Neuronal stem cell (in vitro differentiated cells): ENCODE data around the gene ZPR1.
A peak's percentile ranks its signal among the peaks of the same experiment; 100 is the strongest.

Experiments
- DNase-seq: peaks from one replicate; pipeline ENCODE4 v3.0.0-alpha.2; 2013; ENCODE audit warnings: low spot score
- H2AFZ ChIP-seq: one replicate; pipeline ENCODE4 v1.6.1; 2013; ENCODE audit warnings: mild to moderate bottlenecking, low read length, inconsistent platforms
- H2AK5ac ChIP-seq: 2 replicates; pipeline ENCODE4 v1.6.1; 2013; ENCODE audit warnings: low read depth, mild to moderate bottlenecking, inconsistent platforms, low read length, moderate library complexity, mixed read lengths
- H2BK120ac ChIP-seq: 2 replicates; pipeline ENCODE4 v1.6.1; 2013; ENCODE audit warnings: low read depth, mild to moderate bottlenecking, inconsistent platforms, low read length, moderate library complexity, mixed read lengths
- H2BK12ac ChIP-seq: one replicate; pipeline ENCODE4 v1.6.1; 2013; ENCODE audit warnings: low read length, inconsistent platforms
- H2BK15ac ChIP-seq: 2 replicates; pipeline ENCODE4 v1.6.1; 2013; ENCODE audit warnings: mild to moderate bottlenecking, low read length, inconsistent platforms, mixed read lengths
- H2BK5ac ChIP-seq: one replicate; pipeline ENCODE4 v1.6.1; 2013; ENCODE audit warnings: inconsistent platforms, mild to moderate bottlenecking, low read length, moderate library complexity
- H3K14ac ChIP-seq: one replicate; pipeline ENCODE4 v1.6.1; 2013; ENCODE audit warnings: low read length, inconsistent platforms
- H3K18ac ChIP-seq: 2 replicates; pipeline ENCODE4 v1.6.1; 2013; ENCODE audit warnings: low read length, inconsistent platforms
- H3K23ac ChIP-seq: 2 replicates; pipeline ENCODE4 v1.6.1; 2013; ENCODE audit warnings: low read depth, mild to moderate bottlenecking, mixed read lengths, low read length, inconsistent platforms; ENCODE audit not compliant: poor library complexity
- H3K27ac ChIP-seq: replicated peaks from 3 replicates; pipeline ENCODE4 v1.5.1; 2013; ENCODE audit warnings: low read length, inconsistent platforms
- H3K27me3 ChIP-seq, 3 experiments: 2 replicates each; pipeline ENCODE4 v1.6.1; 2013; ENCODE audit warnings: low read length in 3 of 3, mild to moderate bottlenecking in 2 of 3, inconsistent platforms in 1 of 3, low read depth in 1 of 3, mixed read lengths in 1 of 3, moderate library complexity in 1 of 3; ENCODE audit not compliant: control insufficient read depth in 3 of 3, insufficient read depth in 3 of 3
- H3K36me3 ChIP-seq, 2 donors: replicated peaks in 1 of 2; 2 replicates each; pipeline ENCODE4 v1.6.1; 2013; ENCODE audit warnings: low read length in 2 of 2; ENCODE audit not compliant: control insufficient read depth in 2 of 2, insufficient read depth in 2 of 2
- H3K4ac ChIP-seq: 2 replicates; pipeline ENCODE4 v1.6.1; 2013; ENCODE audit warnings: inconsistent platforms, mild to moderate bottlenecking, low read length, moderate library complexity
- H3K4me1 ChIP-seq, 2 donors: 1 replicate in 1 of 2; 2 replicates in 1 of 2; pipeline ENCODE4 v1.6.1; 2013; ENCODE audit warnings: low read length in 2 of 2, low read depth in 1 of 2; ENCODE audit not compliant: control insufficient read depth in 2 of 2, insufficient read depth in 1 of 2
- H3K4me2 ChIP-seq: one replicate; pipeline ENCODE4 v1.6.1; 2013; ENCODE audit warnings: mild to moderate bottlenecking, low read length, inconsistent platforms; ENCODE audit not compliant: insufficient read depth, poor library complexity, severe bottlenecking
- H3K4me3 ChIP-seq, 2 donors: 2 replicates each; pipeline ENCODE4 v1.5.1; 2013; ENCODE audit warnings: low read length in 2 of 2, mild to moderate bottlenecking in 2 of 2, inconsistent platforms in 1 of 2, moderate library complexity in 1 of 2
- H3K79me1 ChIP-seq: one replicate; pipeline ENCODE4 v1.6.1; 2013; ENCODE audit warnings: low read depth, mild to moderate bottlenecking, inconsistent platforms, low read length, moderate library complexity
- H3K9ac ChIP-seq: one replicate; pipeline ENCODE4 v1.6.1; 2013; ENCODE audit warnings: mild to moderate bottlenecking, low read depth, low read length, inconsistent platforms; ENCODE audit not compliant: poor library complexity
- H3K9me3 ChIP-seq, 2 donors: replicated peaks in 1 of 2; 2 replicates each; pipeline versions ENCODE3 to v1.6.1; 2013; ENCODE audit warnings: low read length in 2 of 2, mild to moderate bottlenecking in 2 of 2, inconsistent platforms in 1 of 2, low read depth in 1 of 2, mixed read lengths in 1 of 2, moderate library complexity in 1 of 2; ENCODE audit not compliant: control insufficient read depth in 2 of 2, insufficient read depth in 1 of 2
- H4K8ac ChIP-seq: one replicate; pipeline ENCODE4 v1.6.1; 2013; ENCODE audit warnings: low read depth, mild to moderate bottlenecking, inconsistent platforms, low read length, moderate library complexity
- H4K91ac ChIP-seq: one replicate; pipeline ENCODE4 v1.6.1; 2013; ENCODE audit warnings: low read length, low read depth, mild to moderate bottlenecking, inconsistent platforms; ENCODE audit not compliant: poor library complexity
- WGBS, 2 donors: extraction: QIAGEN DNeasy Blood & Tissue Kit; methylation state at CpG; one replicate each; pipeline ENCODE4 v1.1.7; 2013; ENCODE audit warnings: missing lambda C conversion rate in 2 of 2, mixed read lengths in 1 of 2; ENCODE audit not compliant: insufficient read length in 2 of 2, insufficient replicate concordance in 1 of 2; ENCODE audit errors: extremely low coverage in 2 of 2; 5-methylcytosine and 5-hydroxymethylcytosine counted together

ZPR1 gene

DNA sequence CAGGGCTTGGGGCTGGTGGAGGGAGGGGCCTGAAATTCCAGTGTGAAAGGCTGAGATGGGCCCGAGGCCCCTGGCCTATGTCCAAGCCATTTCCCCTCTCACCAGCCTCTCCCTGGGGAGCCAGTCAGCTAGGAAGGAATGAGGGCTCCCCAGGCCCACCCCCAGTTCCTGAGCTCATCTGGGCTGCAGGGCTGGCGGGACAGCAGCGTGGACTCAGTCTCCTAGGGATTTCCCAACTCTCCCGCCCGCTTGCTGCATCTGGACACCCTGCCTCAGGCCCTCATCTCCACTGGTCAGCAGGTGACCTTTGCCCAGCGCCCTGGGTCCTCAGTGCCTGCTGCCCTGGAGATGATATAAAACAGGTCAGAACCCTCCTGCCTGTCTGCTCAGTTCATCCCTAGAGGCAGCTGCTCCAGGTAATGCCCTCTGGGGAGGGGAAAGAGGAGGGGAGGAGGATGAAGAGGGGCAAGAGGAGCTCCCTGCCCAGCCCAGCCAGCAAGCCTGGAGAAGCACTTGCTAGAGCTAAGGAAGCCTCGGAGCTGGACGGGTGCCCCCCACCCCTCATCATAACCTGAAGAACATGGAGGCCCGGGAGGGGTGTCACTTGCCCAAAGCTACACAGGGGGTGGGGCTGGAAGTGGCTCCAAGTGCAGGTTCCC lies 41.8 kb upstream of the ZPR1 start, which contains the start of gene APOC3:
Gene APOC3 (plus strand): TSS at position 383 of the 659 bp plus-strand sequence. CDS start 676 bp downstream, outside the sequence.
- no peak within 1 kb of the TSS for H4K8ac ChIP-seq
- H3K14ac ChIP-seq, result peak within 1 kb of the TSS; percentile 56
- peak within 1 kb of the TSS; percentile 66 for H2BK5ac ChIP-seq
- H2BK15ac ChIP-seq, result peak within 1 kb of the TSS; percentile 55
- H2BK12ac ChIP-seq, result no peak within 1 kb of the TSS
- H3K4ac ChIP-seq, result peak within 1 kb of the TSS; percentile 37
- H3K27me3 ChIP-seq, result peaks cover 0 to under 1% (median 0%) of the 10 kb centered on the region in 3 experiments
- no peak within 1 kb of the TSS for H4K91ac ChIP-seq
- WGBS, 2 donors, result no CpG with 5 or more reads among the region's 9 CpGs
- H3K23ac ChIP-seq, result peak within 1 kb of the TSS; percentile 65
- peak within 1 kb of the TSS; percentile 48 for H3K18ac ChIP-seq
- H3K4me1 ChIP-seq, result peaks cover 5% of the 10 kb centered on the region in 2 donors
- DNase-seq, result no peak
- no peak within 1 kb of the TSS for H2BK120ac ChIP-seq
- no peak within 1 kb of the TSS for H3K27ac ChIP-seq
- H3K79me1 ChIP-seq, result no peaks in the 10 kb centered on the region
- H3K9me3 ChIP-seq, result no peaks in the 10 kb centered on the region
- no peak within 1 kb of the TSS for H3K4me2 ChIP-seq
- H2AFZ ChIP-seq, result peak within 1 kb of the TSS; percentile 86
- no peaks in the 10 kb centered on the region for H3K36me3 ChIP-seq
- no peak within 1 kb of the TSS for H3K4me3 ChIP-seq
- peak within 1 kb of the TSS; percentile 89 for H2AK5ac ChIP-seq
- H3K9ac ChIP-seq, result no peak within 1 kb of the TSS

GRCh38 chr11:116828632-116829524 lies 41.1 kb upstream of the ZPR1 start:
- H3K9me3 ChIP-seq, result no peaks in the 10 kb centered on the region
- H2BK5ac ChIP-seq, result peak overlapping the region; percentile 66
- H2AFZ ChIP-seq, result peak overlapping the region; percentile 86
- H3K23ac ChIP-seq, result no peak overlapping the region
- WGBS, 2 donors, result no CpG with 5 or more reads among the region's 16 CpGs
- H3K9ac ChIP-seq, result no peak overlapping the region
- no peak overlapping the region for H4K91ac ChIP-seq
- peaks cover 5% of the 10 kb centered on the region in 2 donors for H3K4me1 ChIP-seq
- no peak overlapping the region for H3K18ac ChIP-seq
- no peak overlapping the region for H3K4ac ChIP-seq
- H3K27me3 ChIP-seq, result no peaks in the 10 kb centered on the region
- no peak overlapping the region for H3K4me2 ChIP-seq
- H2BK15ac ChIP-seq, result peak overlapping the region; percentile 43
- no peak overlapping the region for H2BK120ac ChIP-seq
- no peaks in the 10 kb centered on the region for H3K79me1 ChIP-seq
- H3K4me3 ChIP-seq, result no peak overlapping the region
- H2BK12ac ChIP-seq, result no peak overlapping the region
- no peak overlapping the region for H3K27ac ChIP-seq
- no peak for DNase-seq
- no peak overlapping the region for H4K8ac ChIP-seq
- H2AK5ac ChIP-seq, result peak overlapping the region; percentile 20
- H3K14ac ChIP-seq, result no peak overlapping the region
- H3K36me3 ChIP-seq, result no peaks in the 10 kb centered on the region

DNA sequence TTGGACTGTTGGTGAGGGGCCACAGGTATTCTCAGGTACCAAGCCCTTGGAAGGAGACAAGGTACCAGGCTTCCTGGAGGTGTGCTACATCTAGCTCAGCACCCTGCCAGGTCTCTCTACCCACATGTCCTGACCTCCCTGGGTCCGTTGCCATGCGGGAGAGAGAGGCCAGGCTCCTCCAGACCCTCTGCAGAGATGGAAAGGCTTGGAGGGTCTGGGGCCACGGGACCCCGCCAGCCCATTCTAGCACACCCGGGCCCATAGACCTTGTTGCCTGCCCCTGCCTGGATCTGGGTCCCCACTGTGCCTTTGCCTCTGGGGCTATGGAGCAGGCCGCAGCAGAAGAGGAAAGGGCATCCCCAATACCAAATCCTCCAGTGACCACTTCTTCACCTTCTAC lies 39.6 kb upstream of the ZPR1 start:
- WGBS, 2 donors, result no CpG with 5 or more reads among the region's 6 CpGs
- Histone ChIP-seq H3K23ac (no peak overlapping the region), H3K79me1 (no peaks in the 10 kb centered on the region), H3K18ac (no peak overlapping the region), H2BK12ac (no peak overlapping the region), H3K36me3 (no peaks in the 10 kb centered on the region), H3K4me2 (no peak overlapping the region), H3K27ac (no peak overlapping the region), H2AFZ (no peak overlapping the region), H3K14ac (peak overlapping the region; percentile 38), H3K9me3 (no peaks in the 10 kb centered on the region), H3K9ac (no peak overlapping the region), H4K8ac (no peak overlapping the region), H2BK120ac (no peak overlapping the region), H2BK5ac (no peak overlapping the region), H3K4me3 (no peak overlapping the region), H2BK15ac (no peak overlapping the region), H2AK5ac (peak overlapping the region; percentile 20), H4K91ac (no peak overlapping the region), H3K27me3 (peaks cover 0 to 5% (median 1%) of the 10 kb centered on the region in 3 experiments), H3K4ac (no peak overlapping the region), H3K4me1 (peaks cover 5 to 9% of the 10 kb centered on the region in 2 donors)
- no peak for DNase-seq
